Stimulated activated CD4-positive, alpha-beta T cell treated with anti-CD3 and anti-CD28 coated beads, TNF-alpha, amount 100 ng/mL, for 1 hour (primary cell): ENCODE data around the gene FAAP20.

ENCODE experiments used
- DNase-seq, 3 donors: peaks; one replicate each; pipeline ENCODE4 v3.0.0-alpha.2; 2020; ENCODE audit warnings: low read depth in 3 of 3, low spot score in 1 of 3

Gene FAAP20

GRCh38 chr1:2212532-2213491, 18.2 kb upstream of the FAAP20 start:
- DNase-seq, result no peak

- no peak for DNase-seq
Measured at GRCh38 chr1:2212274-2212531, 17.6 kb upstream of the FAAP20 start.

GRCh38 chr1:2210786-2211185, 16.2 kb upstream of the FAAP20 start:
- DNase-seq, result no peak

- DNase-seq, result no peak
Measured at GRCh38 chr1:2210084-2210653, 15.6 kb upstream of the FAAP20 start.

- DNase-seq, result no peak
Measured at GRCh38 chr1:2209400-2210083, 15.0 kb upstream of the FAAP20 start.

GRCh38 chr1:2208309-2209239, 14.0 kb upstream of the FAAP20 start:
- no peak for DNase-seq

GRCh38 chr1:2206813-2207487, 12.4 kb upstream of the FAAP20 start:
- DNase-seq, result no peak

GRCh38 chr1:2205191-2205952, 10.8 kb upstream of the FAAP20 start:
- peak; percentile 89 to 95 (median 92) for DNase-seq

GRCh38 chr1:2204415-2205190, 10.0 kb upstream of the FAAP20 start:
- DNase-seq, result no peak

GRCh38 chr1:2203671-2204414, 9.3 kb upstream of the FAAP20 start:
- no peak for DNase-seq

- DNase-seq, result no peak
Measured at GRCh38 chr1:2202843-2203601, 8.4 kb upstream of the FAAP20 start.

GRCh38 chr1:2202008-2202575, 7.5 kb upstream of the FAAP20 start:
- no peak for DNase-seq

- no peak for DNase-seq
Measured at GRCh38 chr1:2201062-2201461, 6.5 kb upstream of the FAAP20 start.

GRCh38 chr1:2200308-2200943, 5.9 kb upstream of the FAAP20 start:
- no peak for DNase-seq

GRCh38 chr1:2199042-2199810, 4.7 kb upstream of the FAAP20 start:
- peak; percentile 43 to 62 (median 58) for DNase-seq

- DNase-seq, result no peak
Measured at GRCh38 chr1:2198571-2198970, 4.0 kb upstream of the FAAP20 start.
